GM21576 (cell line): ENCODE measurements around the gene SEL1L2.
"Not testable (repeated sequence)": the region's sequence is repeated elsewhere in the genome, so short reads cannot be mapped to it uniquely, and the experiment has no call there.

Source experiments
- ATAC-seq: cut with Tn5 transposase; IDR thresholded peaks from one replicate; pipeline ENCODE4 v1.9.1; 2021; ENCODE audit warnings: mild to moderate bottlenecking, moderate library complexity; ENCODE audit not compliant: unreplicated experiment

Gene SEL1L2

DNA sequence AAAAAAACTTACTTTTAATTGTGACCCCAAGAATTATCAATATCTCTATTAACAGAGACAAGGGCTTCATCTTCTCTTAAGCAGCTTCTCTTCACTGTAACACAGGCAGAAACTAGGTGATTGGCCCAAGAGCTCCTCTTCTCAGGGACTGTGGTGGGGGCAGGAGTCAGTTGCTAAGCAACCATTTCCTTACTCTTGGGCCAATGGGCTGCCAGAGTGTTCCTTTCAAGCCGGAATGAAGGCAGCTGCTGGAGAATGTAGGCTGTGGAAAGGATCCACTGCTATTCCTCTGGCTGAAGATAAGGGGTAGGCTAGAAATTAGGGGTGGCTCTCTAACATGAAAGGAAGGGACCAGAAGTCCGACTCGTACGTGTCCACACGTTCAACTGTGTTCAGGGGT, at the start of gene SEL1L2:
Gene SEL1L2, minus strand, starts transcription at position 150 of the 400 bp plus-strand sequence. Its CDS starts 80 bp downstream, at position 70.
- no peak for ATAC-seq

DNA sequence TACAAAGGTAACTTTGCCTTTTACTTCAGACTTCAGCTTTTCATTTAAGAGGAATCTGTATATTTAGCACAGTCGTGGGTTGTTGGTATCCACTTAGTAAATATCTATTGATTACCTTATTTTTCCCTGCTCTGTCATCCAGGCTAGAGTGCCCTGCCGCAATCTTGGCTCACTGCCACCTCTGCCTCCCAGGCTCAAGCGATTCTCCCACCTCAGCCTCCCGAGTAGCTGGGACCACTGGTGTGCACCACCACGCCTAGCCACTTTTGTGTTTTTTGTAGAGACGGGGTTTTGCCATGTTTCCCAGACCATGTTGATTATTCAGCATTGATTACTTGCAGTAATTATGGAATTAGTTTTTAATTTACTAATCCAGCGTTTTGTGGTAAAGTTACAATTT, 46.2 kb upstream of the SEL1L2 start:
- no peak for ATAC-seq

GRCh38 chr20:14033310-14033709, 42.9 kb upstream of the SEL1L2 start:
- no peak for ATAC-seq

DNA sequence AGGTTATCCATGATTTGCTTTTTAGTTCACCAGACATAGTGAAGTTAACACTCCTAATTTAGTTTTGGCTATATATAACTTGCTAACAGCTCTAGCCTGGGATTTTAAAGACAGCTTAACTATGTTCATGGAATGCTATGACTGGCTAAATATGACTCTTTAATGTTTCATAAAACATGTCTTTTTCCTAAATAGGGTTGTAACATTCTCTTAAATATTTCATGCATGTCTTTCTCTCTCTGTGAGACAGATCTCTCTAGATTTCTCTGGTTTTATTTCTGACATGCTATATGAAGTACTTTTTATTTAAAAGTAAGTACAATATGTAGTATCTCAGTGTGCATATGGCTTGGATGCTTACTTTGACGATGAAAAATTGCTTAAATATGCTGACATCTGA, 40.6 kb upstream of the SEL1L2 start:
- ATAC-seq, result no peak

DNA sequence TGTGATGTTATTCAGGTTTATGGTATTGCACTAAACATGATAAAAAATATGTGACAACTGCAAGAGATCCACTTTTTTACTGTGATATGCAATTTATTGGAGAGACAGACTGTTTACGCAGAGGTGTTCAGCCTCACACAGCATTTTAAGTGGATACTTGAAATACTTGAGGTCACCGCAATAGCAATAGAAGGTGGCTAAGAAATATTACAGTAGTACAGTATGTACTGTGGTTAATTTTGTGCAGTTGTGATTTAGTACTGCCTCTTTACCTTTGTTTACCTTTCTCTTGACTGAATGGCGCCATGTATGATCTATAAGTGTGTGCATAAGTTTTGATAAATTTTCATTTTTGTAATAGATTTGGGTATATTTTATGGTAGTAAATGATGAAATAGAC, 22.3 kb upstream of the SEL1L2 start:
- no peak for ATAC-seq

DNA sequence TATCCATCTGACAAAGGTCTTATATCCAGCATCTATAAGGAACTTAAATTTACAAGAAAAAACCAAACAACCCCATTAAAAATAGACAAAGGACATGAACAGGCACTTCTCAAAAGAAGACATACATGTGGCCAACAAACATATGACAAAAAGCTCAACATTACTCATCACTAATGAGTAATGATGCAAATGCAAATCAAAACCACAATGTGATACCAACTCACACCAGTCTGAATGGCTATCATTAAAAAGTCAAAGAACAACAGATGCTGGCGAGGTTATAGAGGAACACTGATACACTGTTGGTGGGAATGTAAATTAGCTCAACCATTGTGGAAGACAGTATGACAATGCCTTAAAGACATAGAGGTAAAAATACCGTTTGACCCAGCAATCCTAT, 18.8 kb upstream of the SEL1L2 start:
- no peak for ATAC-seq

DNA sequence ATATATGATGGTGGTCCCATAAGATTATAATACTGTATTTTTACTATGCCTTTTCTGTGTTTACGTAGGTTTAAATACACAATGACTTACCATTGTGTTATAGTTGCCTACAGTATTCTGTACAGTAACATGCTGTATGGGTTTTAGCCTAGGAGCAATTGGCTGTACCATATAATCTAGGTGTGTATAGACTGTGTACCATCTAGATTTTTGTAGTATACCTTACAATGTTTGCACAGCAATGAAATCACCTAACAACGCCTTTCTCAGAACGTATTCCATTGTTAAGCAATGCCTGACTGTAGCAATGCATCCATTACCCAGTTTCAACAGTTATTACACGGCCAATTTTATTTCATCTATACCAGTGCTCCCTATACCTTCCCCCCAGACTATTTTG, 15.6 kb upstream of the SEL1L2 start:
- ATAC-seq, result no peak

DNA sequence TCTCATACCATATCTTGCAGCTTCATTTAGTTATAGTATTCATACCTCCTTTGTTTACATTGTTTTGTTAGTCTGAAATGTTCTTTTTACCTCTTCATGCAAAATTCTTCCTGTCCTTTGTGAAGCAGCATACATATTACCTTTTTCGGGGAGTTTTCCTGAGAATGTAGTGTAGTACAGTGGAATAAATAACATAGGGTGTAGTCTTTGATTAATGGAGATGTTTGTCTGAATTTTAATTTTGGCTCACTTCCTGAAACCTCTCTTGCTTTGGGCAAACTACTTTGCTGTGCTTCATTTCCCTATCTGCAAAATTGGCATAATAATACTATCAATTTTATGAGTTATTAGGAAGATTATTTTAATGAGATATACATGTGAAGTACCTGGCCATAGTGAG, 10.5 kb upstream of the SEL1L2 start:
- ATAC-seq, result no peak

- ATAC-seq, result no peak
Measured at GRCh38 chr20:13996265-13996664, 5.9 kb upstream of the SEL1L2 start.

DNA sequence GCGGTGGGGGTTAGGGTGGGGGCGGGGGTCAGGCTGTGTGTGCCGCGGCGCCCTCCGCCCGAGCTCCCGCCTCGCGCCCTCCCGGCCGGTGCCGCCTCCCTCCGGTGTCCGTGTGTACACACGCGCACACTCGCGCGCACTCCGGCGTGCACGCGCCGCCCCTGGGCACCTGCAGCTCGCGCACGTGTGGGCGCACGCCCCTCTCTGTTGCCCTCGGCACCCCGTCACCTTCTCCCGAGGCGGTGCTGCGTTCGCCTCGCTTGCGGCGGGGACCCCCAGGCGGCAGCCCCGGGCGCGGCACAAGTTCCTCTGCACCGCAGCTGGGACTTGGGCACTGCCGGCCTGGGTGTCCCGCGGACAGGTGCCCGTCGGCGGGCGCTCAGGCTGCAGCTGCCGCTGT, 5.4 kb upstream of the SEL1L2 start:
- ATAC-seq, result no peak

- ATAC-seq, result no peak
Measured at GRCh38 chr20:13995086-13995665, 4.8 kb upstream of the SEL1L2 start, which contains the start of gene MACROD2. MACROD2 (plus strand) TSS chr20:13995516.

- not testable (repeated sequence) for ATAC-seq
Measured at GRCh38 chr20:13991955-13992354, 1.5 kb upstream of the SEL1L2 start.

GRCh38 chr20:13991311-13991710, 897 bp upstream of the SEL1L2 start:
- no peak for ATAC-seq

- ATAC-seq, result no peak
Measured at GRCh38 chr20:13984211-13984610, 6.2 kb downstream of the SEL1L2 start.

GRCh38 chr20:13960525-13960924, 29.9 kb downstream of the SEL1L2 start:
- ATAC-seq, result no peak

DNA sequence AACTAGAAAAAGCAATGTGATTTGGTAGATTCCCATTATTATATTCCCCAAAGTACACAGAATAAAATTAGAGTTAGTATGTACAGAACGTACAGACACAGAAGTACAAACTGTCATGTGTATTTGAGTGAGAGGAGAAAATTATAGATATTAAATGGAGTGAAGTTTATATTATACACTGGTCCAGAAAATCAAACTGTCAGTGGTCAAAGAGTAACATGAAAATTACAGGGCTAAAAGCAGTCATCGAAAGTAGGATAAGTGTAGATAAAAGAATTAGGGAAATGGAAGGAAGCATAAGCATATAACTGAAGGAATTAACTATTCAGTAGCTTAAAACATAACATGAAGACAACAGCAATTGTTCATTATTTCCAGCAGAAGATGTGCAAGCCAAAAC, 30.3 kb downstream of the SEL1L2 start:
- no peak for ATAC-seq

DNA sequence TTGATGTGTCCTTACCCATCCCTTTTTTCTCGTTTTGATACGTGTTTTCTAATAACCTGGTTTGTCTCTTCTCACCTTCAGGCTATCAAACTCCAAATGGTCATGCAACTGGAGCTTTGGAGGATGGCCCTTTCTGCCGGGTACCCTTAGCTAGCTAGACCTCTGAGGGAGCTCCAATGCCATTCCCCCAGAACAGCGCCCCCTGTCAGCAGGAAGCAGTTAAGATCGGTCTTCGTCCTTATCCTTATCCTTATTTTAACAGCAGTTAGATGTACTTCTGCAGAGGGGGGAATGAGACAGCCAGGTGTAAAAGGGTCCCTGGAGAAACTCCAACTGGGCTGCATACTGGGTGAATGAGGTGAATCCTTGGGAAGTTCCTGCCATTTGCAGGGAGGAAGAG, 37.2 kb downstream of the SEL1L2 start:
- ATAC-seq, result no peak

DNA sequence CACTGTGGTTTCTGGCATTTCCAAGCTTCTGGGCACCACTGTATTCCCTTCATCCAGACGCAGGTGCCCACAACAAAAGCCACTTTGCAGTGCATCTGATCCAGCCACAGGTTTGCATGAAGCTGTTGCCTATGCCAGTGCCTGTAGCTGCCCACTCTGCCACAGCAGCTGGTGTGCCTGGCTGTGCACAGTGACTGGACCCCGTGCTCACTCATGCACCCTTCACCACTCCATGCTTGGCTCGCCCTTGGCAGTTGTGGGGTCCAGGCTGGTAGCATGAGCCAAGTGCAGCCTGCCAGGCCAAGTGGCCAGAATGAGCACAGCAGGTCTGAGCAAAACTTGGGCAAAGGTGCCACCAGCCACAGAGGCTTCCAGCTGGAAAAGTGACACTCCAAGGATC, 42.7 kb downstream of the SEL1L2 start:
- ATAC-seq, result no peak

- ATAC-seq, result no peak
Measured at GRCh38 chr20:13941031-13941430, 49.4 kb downstream of the SEL1L2 start.

DNA sequence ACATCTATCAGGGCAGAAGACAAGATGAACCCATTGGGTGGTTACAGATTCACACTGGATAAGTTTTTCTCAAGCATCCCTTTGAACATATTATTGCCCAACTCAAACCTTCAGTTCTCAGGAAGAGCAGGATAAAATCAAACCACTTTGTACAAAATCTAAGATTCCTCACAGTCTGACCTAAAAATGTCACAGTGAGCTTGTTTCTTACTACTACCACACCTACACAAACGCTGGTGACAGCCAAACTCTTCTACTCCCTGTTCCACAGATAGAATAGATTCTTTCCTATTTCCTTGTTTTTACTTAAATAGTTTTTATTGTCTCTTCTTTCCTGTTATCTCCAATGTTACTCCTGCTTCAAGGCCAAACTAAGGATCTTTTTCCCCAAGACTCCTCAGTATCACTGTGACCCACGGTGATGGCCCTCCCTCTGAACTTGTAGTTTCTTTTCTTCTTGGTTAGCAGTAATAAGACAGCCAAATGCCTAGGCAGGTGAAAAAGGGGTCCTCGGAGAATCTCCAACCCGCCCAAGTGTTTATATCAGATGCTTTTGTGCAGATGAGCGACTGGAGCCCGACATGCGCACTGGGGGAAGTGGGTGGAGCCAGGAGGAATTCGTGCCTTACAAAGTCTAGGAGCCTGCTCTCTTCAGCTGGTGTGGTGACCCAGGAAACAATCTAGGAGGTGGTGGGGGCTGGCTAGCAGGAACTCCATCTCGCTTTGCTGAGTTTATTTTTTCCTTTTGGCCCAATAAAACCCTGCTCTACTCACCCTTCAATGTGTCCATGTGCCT, 53.4 kb downstream of the SEL1L2 start:
- no peak for ATAC-seq

DNA sequence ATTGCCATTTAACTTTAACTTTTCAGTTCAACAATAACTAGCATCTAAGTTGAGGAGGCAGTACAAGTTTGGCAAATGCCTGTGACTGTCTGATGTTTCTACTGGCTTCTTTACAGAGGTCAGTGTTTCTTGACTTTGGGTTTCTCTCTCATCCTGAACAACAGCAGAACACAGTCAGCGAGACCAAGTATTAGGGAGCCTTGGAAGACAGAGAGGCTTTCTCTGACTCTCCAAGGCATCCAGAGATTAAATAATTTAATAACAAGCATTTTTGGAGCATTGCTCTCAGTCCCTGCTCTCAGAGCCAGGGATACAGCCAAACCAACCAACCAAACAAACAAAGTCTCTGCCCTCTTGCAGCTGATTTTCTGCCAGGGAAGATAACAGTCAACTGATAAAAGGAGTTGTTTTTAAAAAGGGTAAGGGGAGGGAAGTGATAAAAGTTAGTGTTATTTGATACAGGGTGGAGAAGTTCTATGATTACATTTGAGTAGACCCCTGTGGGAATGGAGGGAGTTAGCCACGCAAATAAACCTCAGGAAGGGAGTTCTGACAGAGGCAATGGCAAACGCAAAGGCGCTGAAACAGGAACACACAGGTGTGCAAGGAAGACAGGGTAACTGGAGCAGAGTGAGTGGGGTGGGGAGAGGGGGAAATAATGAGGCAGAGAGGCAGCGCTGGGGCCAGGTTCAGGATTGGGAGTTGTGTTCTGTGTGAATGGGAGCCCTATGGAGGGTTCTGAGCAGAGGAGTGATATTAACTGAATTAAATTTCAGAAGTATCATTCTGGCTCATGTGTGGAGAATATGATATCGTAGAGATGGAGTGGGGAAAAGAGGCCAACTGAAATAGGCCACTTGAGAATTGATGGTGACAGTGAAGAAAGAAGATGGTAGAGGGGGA, 55.2 kb downstream of the SEL1L2 start:
- no peak for ATAC-seq

GRCh38 chr20:13930281-13930680, 60.1 kb downstream of the SEL1L2 start:
- no peak for ATAC-seq
